Adrenal gland (tissue), 5 donors: ENCODE results near the gene PTBP2.

Experiments
- CTCF ChIP-seq, 6 experiments: fragments of 450-650 bp in 4 of 6; fragments of 200-600 bp in 2 of 6; sonication (generic) in 1 of 6; IDR thresholded peaks; 1 replicate in 5 of 6; 2 replicates in 1 of 6; pipeline versions ENCODE4 v1.5.1 to v1.8.0; 2016 to 2021; ENCODE audit warnings: antibody characterized with exemption in 6 of 6, mild to moderate bottlenecking in 2 of 6, moderate library complexity in 1 of 6
- POLR2A ChIP-seq, 2 donors: fragments of 450-650 bp; IDR thresholded peaks; one replicate each; pipeline ENCODE4 v1.6.1; 2017; ENCODE audit warnings: antibody characterized with exemption in 2 of 2, mild to moderate bottlenecking in 2 of 2, moderate library complexity in 1 of 2
- donor health status: DM: no; HTN: no; CAD: no.

- TF ChIP-seq POLR2A (IDR thresholded peaks at IDR 0.05) (no peak), CTCF (IDR thresholded peaks at IDR 0.05) (no peak)
Observed at GRCh38 chr1:96820107-96820506, 98.5 kb downstream of the PTBP2 start.
